Glutamatergic neuron (in vitro differentiated cells): ENCODE results near the gene ZNG1F. TPM values are rescaled to one million over a fixed set of nuclear protein-coding genes. Genes with fewer than 3 reads are reported as not detected.
A peak's percentile ranks its signal among the peaks of the same experiment; 100 is the strongest.
"Not testable (repeated sequence)": the region's sequence is repeated elsewhere in the genome, so short reads cannot be mapped to it uniquely, and the experiment has no call there.

Source experiments
- DNase-seq: peaks from one replicate; pipeline ENCODE4 v3.0.0; 2022
- H3K27ac Mint-ChIP-seq: one replicate; pipeline ENCODE4 v1.8.0; 2020; ENCODE audit warnings: mild to moderate bottlenecking, mixed read lengths, inconsistent platforms; ENCODE audit not compliant: unreplicated experiment
- H3K27me3 Mint-ChIP-seq: one replicate; pipeline ENCODE4 v1.8.0; 2020; ENCODE audit warnings: mild to moderate bottlenecking, moderate library complexity, mixed read lengths, inconsistent platforms; ENCODE audit not compliant: unreplicated experiment
- H3K36me3 Mint-ChIP-seq: one replicate; pipeline ENCODE4 v1.8.0; 2020; ENCODE audit warnings: mild to moderate bottlenecking, mixed read lengths, inconsistent platforms; ENCODE audit not compliant: unreplicated experiment
- H3K4me1 Mint-ChIP-seq: one replicate; pipeline ENCODE4 v1.8.0; 2020; ENCODE audit warnings: mild to moderate bottlenecking, low read depth, mixed read lengths, inconsistent platforms; ENCODE audit not compliant: unreplicated experiment
- H3K4me3 Mint-ChIP-seq: one replicate; pipeline ENCODE4 v1.8.0; 2020; ENCODE audit warnings: mild to moderate bottlenecking, mixed read lengths, inconsistent platforms; ENCODE audit not compliant: unreplicated experiment
- H3K9me3 Mint-ChIP-seq: one replicate; pipeline ENCODE4 v1.8.0; 2020; ENCODE audit warnings: mild to moderate bottlenecking, moderate library complexity, mixed read lengths, inconsistent platforms; ENCODE audit not compliant: unreplicated experiment
- total RNA-seq: library from RNA; stranded (reverse); fragmentation: NEBNext Ultra II Directional; extraction: Animal tissue kit (Norgen Biotek cat#: 25700); gene quantifications from one replicate; pipeline ENCODE4 v1.2.1, GENCODE V29; 2021; ENCODE audit not compliant: unreplicated experiment
- TF ChIP-seq, protein P1 (sequence below): fragments of 200-600 bp; sonication (generic); IDR thresholded peaks from one replicate; pipeline ENCODE4 v1.5.0; 2021; ENCODE audit not compliant: partially characterized antibody, unreplicated experiment

Gene ZNG1F
- total RNA-seq, 1 donor from 2014 or later, result 7.5 TPM

- not testable (repeated sequence) for H3K36me3 Mint-ChIP-seq, H3K9me3 Mint-ChIP-seq, H3K4me1 Mint-ChIP-seq, H3K27me3 Mint-ChIP-seq, DNase-seq, H3K27ac Mint-ChIP-seq, H3K4me3 Mint-ChIP-seq
Measured at GRCh38 chr9:41105557-41106253, 83.4 kb downstream of the ZNG1F start.

- not testable (repeated sequence) for H3K27me3 Mint-ChIP-seq, H3K4me1 Mint-ChIP-seq, H3K9me3 Mint-ChIP-seq, H3K27ac Mint-ChIP-seq, DNase-seq, H3K4me3 Mint-ChIP-seq, H3K36me3 Mint-ChIP-seq
Measured at GRCh38 chr9:41104542-41104941, 84.6 kb downstream of the ZNG1F start.

- H3K4me3 Mint-ChIP-seq, H3K9me3 Mint-ChIP-seq, H3K27me3 Mint-ChIP-seq: not testable (repeated sequence)
Measured at GRCh38 chr9:41100508-41100907, 88.6 kb downstream of the ZNG1F start.

GRCh38 chr9:41098759-41099158, 90.4 kb downstream of the ZNG1F start:
- not testable (repeated sequence) for H3K36me3 Mint-ChIP-seq, H3K4me1 Mint-ChIP-seq, H3K27ac Mint-ChIP-seq, H3K9me3 Mint-ChIP-seq, H3K27me3 Mint-ChIP-seq, DNase-seq, H3K4me3 Mint-ChIP-seq

More at GRCh38 chr9:41100508-41100907, 88.6 kb downstream of the ZNG1F start:
- not testable (repeated sequence) for H3K36me3 Mint-ChIP-seq, DNase-seq, H3K27ac Mint-ChIP-seq, H3K4me1 Mint-ChIP-seq

GRCh38 chr9:41095060-41095459, 94.1 kb downstream of the ZNG1F start:
- not testable (repeated sequence) for H3K9me3 Mint-ChIP-seq, H3K27me3 Mint-ChIP-seq, H3K4me1 Mint-ChIP-seq, H3K27ac Mint-ChIP-seq, H3K36me3 Mint-ChIP-seq, H3K4me3 Mint-ChIP-seq, DNase-seq

DNA sequence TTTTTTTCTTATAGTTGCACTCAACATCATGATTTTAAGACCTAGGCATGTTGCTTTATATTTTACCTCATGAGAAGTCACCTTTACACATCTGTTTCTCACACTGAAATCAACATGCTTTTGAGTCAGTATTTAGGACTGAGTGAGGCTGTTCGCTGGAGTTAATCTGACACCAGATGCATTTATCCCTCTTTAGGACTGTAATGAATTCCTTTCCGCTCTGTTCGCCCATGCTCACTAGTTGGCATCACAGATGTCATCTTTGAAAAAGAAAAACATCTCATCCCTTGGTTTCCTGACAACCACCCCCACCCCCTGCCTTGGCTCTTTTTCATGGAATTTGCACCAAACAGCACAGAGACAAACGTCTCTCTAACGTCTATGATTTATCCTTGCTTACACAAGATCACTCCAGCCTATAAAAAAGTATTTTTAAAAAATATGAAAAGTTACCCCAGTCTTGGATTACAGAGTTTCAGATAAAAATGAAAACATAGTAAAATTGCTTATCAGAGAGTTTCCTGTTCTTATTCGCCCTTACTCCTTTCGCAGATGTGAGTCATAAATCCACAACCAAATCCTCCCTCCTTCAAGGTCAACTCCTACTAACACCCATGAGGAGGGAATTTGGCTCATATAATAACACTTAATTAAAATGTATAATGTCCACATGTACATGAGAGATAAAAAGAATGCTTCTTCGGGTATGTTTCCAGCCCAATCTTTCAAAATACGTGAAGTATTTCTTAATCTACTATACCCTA, 94.9 kb downstream of the ZNG1F start:
- H3K4me3 Mint-ChIP-seq, H3K27ac Mint-ChIP-seq, H3K36me3 Mint-ChIP-seq, H3K27me3 Mint-ChIP-seq, H3K4me1 Mint-ChIP-seq, H3K9me3 Mint-ChIP-seq, DNase-seq: not testable (repeated sequence)

- H3K36me3 Mint-ChIP-seq, H3K27ac Mint-ChIP-seq, H3K4me1 Mint-ChIP-seq, H3K9me3 Mint-ChIP-seq, H3K27me3 Mint-ChIP-seq, H3K4me3 Mint-ChIP-seq, DNase-seq: not testable (repeated sequence)
Measured at GRCh38 chr9:41090922-41091321, 98.2 kb downstream of the ZNG1F start.

GRCh38 chr9:41090386-41090785, 98.7 kb downstream of the ZNG1F start:
- H3K4me3 Mint-ChIP-seq, H3K36me3 Mint-ChIP-seq, H3K27ac Mint-ChIP-seq, H3K27me3 Mint-ChIP-seq, H3K9me3 Mint-ChIP-seq, H3K4me1 Mint-ChIP-seq, DNase-seq: not testable (repeated sequence)

DNA sequence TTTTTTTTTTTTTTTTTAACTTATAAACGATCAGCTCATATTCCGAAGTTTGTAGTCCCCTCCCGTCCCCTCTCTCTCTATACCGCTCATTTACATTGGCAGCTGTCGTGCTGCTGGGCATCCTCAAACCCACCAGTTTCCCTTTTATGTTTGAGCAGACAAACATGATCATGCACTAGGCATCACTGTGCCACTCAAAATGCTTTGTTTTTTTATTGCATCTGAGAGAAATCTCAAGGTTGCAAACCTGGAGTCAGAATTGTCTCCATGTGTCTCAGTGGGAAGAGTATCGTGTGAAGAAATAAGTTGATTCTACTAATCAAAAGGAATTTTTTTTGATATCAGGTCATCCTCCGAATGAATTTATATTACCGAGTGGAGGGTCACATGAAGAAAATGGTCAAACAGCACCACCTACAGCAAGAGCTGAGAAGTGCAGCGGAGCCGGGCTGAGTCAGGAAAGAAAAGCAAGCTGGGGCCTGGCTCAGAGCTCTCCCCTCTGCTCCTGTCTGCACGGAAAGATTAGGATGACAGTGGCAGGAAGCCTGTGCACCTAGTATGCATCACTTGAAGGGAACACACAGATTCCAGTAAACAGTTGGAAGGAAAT, 100.6 kb downstream of the ZNG1F start:
- H3K4me3 Mint-ChIP-seq, H3K27ac Mint-ChIP-seq, H3K27me3 Mint-ChIP-seq, DNase-seq, H3K36me3 Mint-ChIP-seq, H3K9me3 Mint-ChIP-seq, H3K4me1 Mint-ChIP-seq: not testable (repeated sequence)
- TF ChIP-seq, protein P1, sequence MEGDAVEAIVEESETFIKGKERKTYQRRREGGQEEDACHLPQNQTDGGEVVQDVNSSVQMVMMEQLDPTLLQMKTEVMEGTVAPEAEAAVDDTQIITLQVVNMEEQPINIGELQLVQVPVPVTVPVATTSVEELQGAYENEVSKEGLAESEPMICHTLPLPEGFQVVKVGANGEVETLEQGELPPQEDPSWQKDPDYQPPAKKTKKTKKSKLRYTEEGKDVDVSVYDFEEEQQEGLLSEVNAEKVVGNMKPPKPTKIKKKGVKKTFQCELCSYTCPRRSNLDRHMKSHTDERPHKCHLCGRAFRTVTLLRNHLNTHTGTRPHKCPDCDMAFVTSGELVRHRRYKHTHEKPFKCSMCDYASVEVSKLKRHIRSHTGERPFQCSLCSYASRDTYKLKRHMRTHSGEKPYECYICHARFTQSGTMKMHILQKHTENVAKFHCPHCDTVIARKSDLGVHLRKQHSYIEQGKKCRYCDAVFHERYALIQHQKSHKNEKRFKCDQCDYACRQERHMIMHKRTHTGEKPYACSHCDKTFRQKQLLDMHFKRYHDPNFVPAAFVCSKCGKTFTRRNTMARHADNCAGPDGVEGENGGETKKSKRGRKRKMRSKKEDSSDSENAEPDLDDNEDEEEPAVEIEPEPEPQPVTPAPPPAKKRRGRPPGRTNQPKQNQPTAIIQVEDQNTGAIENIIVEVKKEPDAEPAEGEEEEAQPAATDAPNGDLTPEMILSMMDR, result peak; percentile 62

GRCh38 chr9:41087929-41088328, 101.2 kb downstream of the ZNG1F start:
- not testable (repeated sequence) for H3K36me3 Mint-ChIP-seq, H3K4me3 Mint-ChIP-seq, H3K27ac Mint-ChIP-seq, H3K4me1 Mint-ChIP-seq, H3K27me3 Mint-ChIP-seq, H3K9me3 Mint-ChIP-seq, DNase-seq

- H3K36me3 Mint-ChIP-seq, H3K4me3 Mint-ChIP-seq, H3K4me1 Mint-ChIP-seq, DNase-seq, H3K9me3 Mint-ChIP-seq, H3K27ac Mint-ChIP-seq, H3K27me3 Mint-ChIP-seq: not testable (repeated sequence)
Measured at GRCh38 chr9:41087157-41087780, 101.8 kb downstream of the ZNG1F start.
